ENCODE results near the gene GCAT. TPM values are rescaled to one million over a fixed set of nuclear protein-coding genes. Genes with fewer than 3 reads are reported as not detected.

Gene GCAT
- total and polyA plus RNA-seq, 10 of the 15 experiments (the other 5 are each of a cell fraction or from before 2014, with no cell fraction given): 0.95 to 34.3 (median 15.3) TPM

GRCh38 chr22:37817705-37818408, 10.1 kb downstream of the GCAT start:
- ChIA-PET SMC1A (ENCODE audit: uncharacterized antibody, unreplicated experiment) (interaction anchor here (0.8 to 5.2 kb wide), 6 partner anchors 45 to 226 kb away, joined by 3 to 53 read pairs (median 4); no protein-coding TSS in a partner anchor), RAD21 (ENCODE audit: unreplicated experiment) (interaction anchor here (0.6 to 3.0 kb wide), 11 partner anchors 10 to 252 kb away, joined by 3 to 18 read pairs (median 4); partner anchors contain the start of genes C22orf23, GCAT, PDXP and POLR2F), CTCF (interaction anchor here (0.6 to 8.7 kb wide), 33 partner anchors 9 to 777 kb away, joined by 3 to 121 read pairs (median 4); partner anchors contain the start of genes ANKRD54, EIF3L and GCAT), POLR2A (interaction anchor here (0.5 to 0.6 kb wide), 2 partner anchors 16 to 43 kb away, joined by 3 read pairs; no protein-coding TSS in a partner anchor)
- Histone ChIP-seq H3K4me2 (ENCODE audit: control insufficient read depth, insufficient read depth) (peak overlapping the region; percentile 66), H3K36me3 (ENCODE audit: control insufficient read depth in 2 of 2, insufficient read depth in 2 of 2, low read length in 1 of 2) (no peaks in the 10 kb centered on the region), H3K79me2 (ENCODE audit: control insufficient read depth, insufficient read depth, low read length) (no peaks in the 10 kb centered on the region), H4K20me1 (ENCODE audit: control insufficient read depth, insufficient read depth) (no peaks in the 10 kb centered on the region), H3K9me3 (replicated peaks; ENCODE audit: control insufficient read depth, insufficient read depth, low read length) (no peaks in the 10 kb centered on the region), H2AFZ (ENCODE audit: control insufficient read depth, low read depth, low read length) (peak overlapping the region; percentile 42), H3K4me1 (ENCODE audit: control insufficient read depth, insufficient read depth, low read length) (peaks cover 10% of the 10 kb centered on the region), H3K27me3 (replicated peaks in 1 of 2; ENCODE audit: control insufficient read depth in 2 of 2, insufficient read depth in 2 of 2, low read length in 1 of 2) (peaks cover 0 to 2% of the 10 kb centered on the region in 2 experiments; a peak in 2 of 4 replicates), H3K27ac (ENCODE audit: control insufficient read depth, insufficient read depth) (no peak overlapping the region), H3K4me3 (peak overlapping the region; percentile 37; the same call in 1 of the 2 replicates), H3K9ac (ENCODE audit: control insufficient read depth, insufficient read depth, low read length) (no peak overlapping the region)
- FAIRE-seq (peak; percentile 92), ATAC-seq (peak; percentile 96), DNase-seq (ENCODE audit: low read depth, low spot score) (no peak)
- 14% methylated on average over 29 of the region's 29 CpGs for WGBS (ENCODE audit: insufficient coverage, insufficient replicate concordance, low lambda C conversion rate, missing lambda C conversion rate)
- no TSS peak for BruUV-seq (replicated peaks)
- in situ Hi-C loops (cut with MboI): loop anchor here (5.0 kb wide), 2 partner anchors 44 to 144 kb away; no protein-coding TSS in a partner anchor
- intact Hi-C loops (cut with micrococcal nuclease; ENCODE audit: unreplicated experiment): loop anchor here (1.0 to 5.0 kb wide), 3 partner anchors 45 to 147 kb away; no protein-coding TSS in a partner anchor
- TF ChIP-seq RB1 (IDR thresholded peaks at IDR 0.05; ENCODE audit: borderline replicate concordance) (peak; percentile 59; the same call in 1 of the 2 replicates), RAD51 (IDR thresholded peaks at IDR 0.05) (no peak), MTA3 (IDR thresholded peaks at IDR 0.05; ENCODE audit: borderline replicate concordance, low read length) (no peak), PAX5 (IDR thresholded peaks at IDR 0.05; ENCODE audit: borderline replicate concordance, low read depth, low read length) (no peak), NFYA (IDR thresholded peaks at IDR 0.05; ENCODE audit: borderline replicate concordance, low read depth, low read length) (no peak), BACH1 (IDR thresholded peaks at IDR 0.05; ENCODE audit: borderline replicate concordance) (peak; percentile 49; the same call in 1 of the 2 replicates), ZNF622 (IDR thresholded peaks at IDR 0.05) (no peak), TBL1XR1 (IDR thresholded peaks at IDR 0.05; ENCODE audit: low read depth, low read length) (0 out of 2 replicates have a peak, but pooled peaks have one; percentile 37), GATAD2B (conservative IDR thresholded peaks at IDR 0.05; ENCODE audit: low read depth) (peak; percentile 63), SMARCA5 (IDR thresholded peaks at IDR 0.05) (peak; percentile 85), POLR2A (IDR thresholded peaks at IDR 0.05; ENCODE audit: low read depth, low read length) (peak; percentile 38; the same call in 1 of the 2 replicates), KDM1A (IDR thresholded peaks at IDR 0.05; ENCODE audit: borderline replicate concordance) (no peak), ZNF592 (IDR thresholded peaks at IDR 0.05) (peak; percentile 44; the same call in 1 of the 2 replicates), PKNOX1 (IDR thresholded peaks at IDR 0.05) (no peak), BMI1 (IDR thresholded peaks at IDR 0.05; ENCODE audit: borderline replicate concordance) (no peak), CREB1 (IDR thresholded peaks at IDR 0.05; ENCODE audit: low read depth) (0 out of 2 replicates have a peak, but pooled peaks have one; percentile 18), BHLHE40 (IDR thresholded peaks at IDR 0.05; ENCODE audit: borderline replicate concordance in 1 of 2, low read depth in 2 of 2, low read length in 1 of 2) (peak; percentile 24 to 48; a peak in 1 of 4 replicates), KLF5 (IDR thresholded peaks at IDR 0.05; ENCODE audit: partially characterized antibody) (no peak), SP1 (IDR thresholded peaks at IDR 0.05; ENCODE audit: low read depth, low read length) (peak; percentile 23)

All from GM12878 (cell line).